Activated T-cell treated with anti-CD3 and anti-CD28 coated beads for 24 hours (primary cell): ENCODE measurements around the gene NXN.
"Not testable (repeated sequence)": the region's sequence is repeated elsewhere in the genome, so short reads cannot be mapped to it uniquely, and the experiment has no call there.

Source experiments
- DNase-seq: peaks from one replicate; pipeline ENCODE4 v3.0.0-alpha.2; 2020; ENCODE audit warnings: low read depth

Gene NXN

DNA sequence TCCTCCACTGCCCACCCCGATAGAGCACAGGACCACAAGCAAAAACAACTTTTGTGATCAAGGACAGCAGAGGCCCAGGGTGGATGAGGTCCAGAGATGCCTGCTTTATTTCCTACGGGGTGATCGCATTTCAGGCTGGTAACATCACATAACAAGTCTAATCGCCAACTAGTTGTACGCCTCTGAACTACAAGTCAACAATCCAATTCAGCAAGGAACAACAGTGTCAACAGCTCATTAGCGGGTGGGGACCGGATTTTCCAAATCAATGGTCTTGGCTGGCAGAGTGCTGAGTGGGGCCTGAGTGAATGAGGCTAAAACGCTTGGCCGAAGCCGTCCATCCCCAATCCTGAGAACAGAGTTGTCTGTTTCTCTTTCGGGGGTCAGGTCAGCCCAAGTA is 180.3 kb downstream of the NXN start:
- DNase-seq, result no peak

DNA sequence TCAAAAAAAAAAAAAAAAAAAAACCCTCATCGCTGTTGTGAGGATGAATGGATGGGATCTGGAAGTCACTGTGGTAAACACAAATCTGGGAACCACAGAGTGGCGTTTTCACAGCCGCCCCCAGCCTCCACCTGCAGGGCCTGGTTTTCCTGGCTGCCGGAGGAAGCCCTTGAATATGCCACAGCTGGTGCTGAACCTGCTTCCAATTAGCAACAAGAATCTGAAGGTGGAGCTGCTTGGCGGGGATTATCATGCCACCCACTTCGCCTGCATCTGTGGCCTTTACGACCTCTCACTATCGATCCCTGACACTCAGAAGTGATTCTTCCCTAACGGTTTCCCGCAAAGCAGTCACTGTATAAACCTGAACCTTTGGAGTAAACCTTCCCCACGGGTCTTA is 181.3 kb downstream of the NXN start:
- DNase-seq, result no peak

DNA sequence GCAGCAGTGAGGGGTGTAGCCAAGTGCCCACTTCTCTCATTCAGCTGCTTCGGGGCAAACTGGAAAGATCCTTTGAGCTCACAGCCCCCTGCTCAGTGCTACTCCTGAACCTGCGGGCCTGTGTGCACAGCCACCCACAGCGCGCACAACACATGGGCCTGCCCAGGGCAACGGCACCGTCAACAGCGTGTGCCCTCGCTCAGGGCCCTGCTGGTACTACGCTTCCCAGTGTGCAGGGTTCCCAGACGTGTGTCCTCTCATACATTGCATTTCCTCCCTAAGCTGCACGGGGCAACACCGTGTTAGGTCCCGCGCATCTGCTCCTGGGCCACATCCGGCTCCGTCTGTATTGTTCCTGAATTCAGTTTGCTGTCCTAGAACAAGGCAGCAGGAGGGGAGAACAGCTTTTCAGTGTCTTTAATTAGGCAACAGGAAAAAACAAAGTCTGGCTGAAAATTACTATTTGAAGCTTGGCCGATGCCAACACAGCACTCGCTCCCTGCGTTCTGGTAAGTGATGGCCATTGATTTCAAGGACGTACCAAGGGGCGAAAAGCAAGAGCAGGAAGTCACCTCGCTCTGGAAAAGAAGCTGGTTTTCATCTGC is 182.2 kb downstream of the NXN start:
- no peak for DNase-seq

DNA sequence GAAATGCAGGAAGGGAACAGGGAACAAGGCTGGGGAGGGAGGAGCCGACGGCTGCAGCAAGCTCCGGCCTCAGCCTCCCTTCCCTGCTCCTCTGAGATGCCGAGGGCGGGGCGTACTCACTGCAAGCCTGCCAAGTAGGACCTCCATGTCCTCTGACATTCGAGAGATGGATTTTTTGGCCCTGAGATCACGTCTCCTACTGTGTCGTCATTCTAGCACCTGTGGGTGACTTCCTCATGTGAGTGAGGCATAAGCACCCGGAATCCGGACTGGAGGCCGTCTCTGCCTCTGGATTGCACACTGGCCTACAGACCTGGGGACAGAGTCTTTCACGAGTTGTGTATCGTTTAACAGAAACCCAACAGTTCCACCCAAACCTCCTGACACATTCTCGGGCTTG is 183.0 kb downstream of the NXN start:
- no peak for DNase-seq

DNA sequence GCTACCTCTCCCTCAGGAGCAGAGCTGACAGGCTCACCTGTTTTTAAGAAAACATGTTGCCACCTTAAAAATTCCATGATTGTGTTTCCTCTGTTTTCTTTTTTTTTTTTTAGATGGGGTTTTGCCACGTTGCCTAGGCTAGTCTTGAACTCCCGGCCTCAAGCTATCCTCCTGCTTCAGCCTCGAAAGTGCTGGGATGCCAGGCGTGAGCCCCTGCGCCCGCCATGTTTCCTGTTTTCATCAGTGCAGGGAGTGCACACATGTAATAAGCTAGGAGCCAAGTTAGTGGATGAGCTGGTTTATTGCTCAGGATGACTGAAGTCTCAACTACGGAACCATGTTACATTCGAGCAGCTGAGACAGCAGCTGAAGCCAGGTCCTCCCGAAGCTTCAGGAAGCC is 183.9 kb downstream of the NXN start:
- no peak for DNase-seq

DNA sequence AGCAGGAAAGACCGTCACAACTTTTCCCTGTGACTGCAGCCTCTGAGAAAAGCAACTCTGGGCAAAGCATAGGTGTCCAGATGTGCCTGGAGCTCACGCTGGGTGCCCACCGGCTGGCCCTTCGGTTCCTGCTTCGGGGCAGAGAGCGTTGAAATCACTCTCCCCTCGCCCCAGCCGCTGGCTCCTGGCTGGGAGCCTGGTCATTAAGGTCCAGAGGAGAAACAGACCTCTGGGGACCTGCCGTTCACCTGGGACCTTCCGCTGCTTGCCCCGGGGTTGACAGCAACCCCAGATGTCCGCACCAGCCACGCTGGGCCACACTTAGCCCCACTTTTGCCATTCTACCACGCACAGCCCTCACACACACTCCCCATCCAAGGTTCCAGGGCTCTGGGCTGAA is 184.3 kb downstream of the NXN start:
- no peak for DNase-seq

DNA sequence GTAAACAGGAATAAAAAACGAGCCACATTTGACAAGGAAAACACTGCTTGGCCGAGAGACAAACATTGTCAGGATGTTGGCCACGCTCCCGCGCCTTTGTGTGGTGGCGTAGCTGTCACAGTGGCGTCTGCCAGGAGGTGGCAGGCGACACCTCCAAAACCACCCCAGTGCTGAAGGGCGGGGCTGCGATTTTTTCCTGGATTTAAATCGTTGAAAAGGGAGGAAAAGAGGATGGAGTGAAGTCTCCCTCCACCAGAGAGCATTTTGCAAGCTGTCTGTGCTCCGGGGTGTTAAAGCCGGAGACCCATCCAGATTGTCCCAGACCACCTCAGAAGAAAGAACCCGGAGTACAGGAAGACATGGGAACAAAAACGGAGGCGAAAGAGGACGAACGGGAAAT is 184.7 kb downstream of the NXN start:
- peak; percentile 19 for DNase-seq

DNA sequence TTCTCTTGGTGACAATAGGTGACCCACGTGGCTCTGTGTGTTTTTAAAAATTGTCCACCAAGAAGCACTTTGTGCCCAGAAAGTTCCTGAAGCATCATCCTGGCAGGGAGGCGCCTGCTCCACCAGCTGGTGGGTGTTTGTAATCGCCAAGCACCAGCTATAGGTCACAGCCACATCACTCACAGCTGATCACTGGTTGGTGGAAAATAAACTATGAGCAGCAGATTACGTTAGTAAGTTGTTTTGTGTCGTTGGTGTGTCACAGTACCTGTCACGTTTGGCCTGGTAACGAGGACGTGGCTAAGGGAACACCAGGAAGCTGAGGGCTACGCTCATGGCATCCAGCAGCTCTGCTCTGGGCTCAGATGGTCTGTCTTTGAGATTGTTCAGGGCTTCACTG is 187.3 kb downstream of the NXN start:
- DNase-seq, result no peak

DNA sequence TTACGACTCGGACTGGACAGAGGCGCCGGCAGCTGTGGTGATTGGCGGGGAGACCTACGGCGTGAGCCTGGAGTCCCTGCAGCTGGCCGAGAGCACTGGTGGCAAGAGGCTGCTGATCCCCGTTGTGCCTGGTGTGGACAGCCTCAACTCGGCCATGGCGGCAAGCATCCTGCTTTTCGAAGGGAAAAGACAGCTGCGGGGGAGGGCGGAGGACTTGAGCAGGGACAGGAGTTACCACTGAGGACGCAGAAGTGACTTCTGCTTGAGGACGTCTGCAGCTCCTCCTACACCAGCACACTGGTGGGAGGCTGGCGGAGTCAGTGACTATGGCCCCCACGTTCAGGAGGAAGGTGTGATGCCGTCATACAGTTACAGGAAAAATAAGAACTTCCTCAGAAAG is 187.7 kb downstream of the NXN start:
- DNase-seq, result no peak

DNA sequence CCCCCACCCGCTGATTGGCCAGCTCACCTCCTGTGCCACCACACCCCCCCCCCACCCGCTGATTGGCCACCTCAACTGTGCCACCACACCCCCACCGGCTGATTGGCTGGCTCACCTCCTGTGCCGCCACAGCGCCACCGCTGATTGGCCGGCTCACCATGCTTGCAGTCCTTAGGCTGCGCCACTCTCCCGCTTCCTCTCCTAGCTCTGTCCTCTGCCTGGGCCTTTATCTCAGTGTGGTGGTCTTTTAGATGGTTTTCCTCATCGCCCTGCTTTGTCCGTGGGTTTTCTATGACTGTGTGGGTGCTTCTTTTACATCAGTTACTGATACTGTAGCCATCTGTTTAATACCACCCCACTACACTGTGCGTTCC is 188.7 kb downstream of the NXN start:
- not testable (repeated sequence) for DNase-seq

DNA sequence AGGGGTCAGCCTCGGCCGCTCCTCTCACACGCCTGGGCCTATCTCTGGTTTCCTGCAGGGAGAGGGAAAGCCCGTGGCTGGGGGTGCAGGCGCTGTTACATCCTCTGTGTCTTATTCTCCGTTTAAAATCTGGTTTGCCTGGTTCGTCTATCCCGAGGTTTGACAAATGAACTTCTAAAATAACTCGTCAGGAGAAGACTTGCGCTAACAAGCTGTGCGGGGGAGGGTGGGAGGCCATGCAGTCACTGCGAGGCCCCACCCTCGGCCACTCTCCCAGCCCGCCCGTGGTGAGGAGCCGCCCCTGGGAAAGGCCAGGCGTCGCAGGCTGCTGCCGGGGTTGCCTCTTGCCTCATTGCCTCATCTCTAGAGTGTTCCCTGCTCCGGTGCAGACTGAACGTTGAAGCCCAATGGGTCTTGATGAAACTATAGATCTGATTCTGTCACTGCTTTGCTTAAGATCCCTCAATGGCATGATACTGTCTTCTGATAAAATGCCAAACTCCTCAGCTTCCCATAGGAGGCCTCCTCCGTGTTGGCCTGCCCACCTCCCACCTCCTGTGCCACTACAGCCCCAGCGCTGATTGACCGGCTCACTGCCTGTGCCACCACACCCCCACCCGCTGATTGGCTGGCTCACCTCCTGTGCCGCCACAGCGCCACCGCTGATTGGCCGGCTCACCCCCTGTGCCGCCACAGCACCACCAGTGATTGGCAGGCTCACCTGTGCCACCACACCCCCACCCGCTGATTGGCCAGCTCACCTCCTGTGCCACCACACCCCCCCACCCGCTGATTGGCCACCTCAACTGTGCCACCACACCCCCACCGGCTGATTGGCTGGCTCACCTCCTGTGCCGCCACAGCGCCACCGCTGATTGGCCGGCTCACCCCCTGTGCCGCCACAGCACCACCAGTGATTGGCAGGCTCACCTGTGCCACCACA is 189.4 kb downstream of the NXN start:
- not testable (repeated sequence) for DNase-seq

DNA sequence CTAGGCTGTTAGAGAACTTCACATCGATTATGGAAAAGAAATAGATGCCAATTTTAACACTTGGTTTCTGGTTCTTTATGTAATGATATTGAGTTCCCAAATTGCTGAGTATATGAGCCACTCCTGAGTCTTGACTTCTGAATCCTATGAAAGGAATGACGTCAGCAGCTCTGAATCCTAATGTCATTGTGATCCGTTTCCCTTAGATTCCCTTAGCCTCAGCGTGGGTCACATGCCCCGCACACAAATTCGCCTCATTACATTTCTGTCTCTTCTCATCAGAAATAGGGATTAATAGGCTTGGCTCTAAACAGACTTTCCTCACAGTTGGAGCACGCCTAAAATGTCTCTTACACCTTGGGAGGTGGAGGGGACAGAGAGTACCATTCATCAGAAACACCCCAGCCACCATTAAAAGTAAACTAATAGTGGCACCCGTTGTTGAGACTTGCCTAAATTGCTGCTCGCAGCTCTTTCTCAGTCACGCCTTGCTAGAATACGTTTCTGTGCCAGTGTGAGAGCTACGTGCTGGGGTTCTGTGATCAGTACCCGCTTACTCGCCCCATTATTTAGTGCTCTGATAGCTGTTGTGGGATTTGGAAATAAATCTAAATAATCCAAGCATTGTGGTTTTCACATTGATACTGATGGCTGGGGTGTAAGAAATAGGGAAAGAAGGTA is 190.3 kb downstream of the NXN start:
- DNase-seq, result no peak

DNA sequence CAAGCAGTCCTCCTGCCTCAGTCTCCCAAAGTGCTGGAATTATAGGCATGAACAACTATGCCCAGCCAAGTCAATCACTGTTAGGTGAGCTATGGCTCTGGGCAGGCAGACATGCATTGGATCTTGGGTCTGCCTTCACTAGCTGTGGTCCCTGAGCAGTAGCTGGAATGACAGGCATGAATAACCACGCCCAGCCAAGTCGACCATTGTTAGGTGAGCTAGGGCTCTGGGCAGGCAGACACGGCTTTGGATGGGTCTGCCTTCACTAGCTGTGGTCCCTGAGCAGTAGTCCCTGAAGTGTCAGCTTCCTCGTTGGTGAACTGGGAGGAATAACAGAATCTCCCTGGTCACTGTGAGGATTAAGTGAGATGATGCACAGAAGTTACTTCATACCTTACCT is 191.0 kb downstream of the NXN start:
- DNase-seq, result no peak

DNA sequence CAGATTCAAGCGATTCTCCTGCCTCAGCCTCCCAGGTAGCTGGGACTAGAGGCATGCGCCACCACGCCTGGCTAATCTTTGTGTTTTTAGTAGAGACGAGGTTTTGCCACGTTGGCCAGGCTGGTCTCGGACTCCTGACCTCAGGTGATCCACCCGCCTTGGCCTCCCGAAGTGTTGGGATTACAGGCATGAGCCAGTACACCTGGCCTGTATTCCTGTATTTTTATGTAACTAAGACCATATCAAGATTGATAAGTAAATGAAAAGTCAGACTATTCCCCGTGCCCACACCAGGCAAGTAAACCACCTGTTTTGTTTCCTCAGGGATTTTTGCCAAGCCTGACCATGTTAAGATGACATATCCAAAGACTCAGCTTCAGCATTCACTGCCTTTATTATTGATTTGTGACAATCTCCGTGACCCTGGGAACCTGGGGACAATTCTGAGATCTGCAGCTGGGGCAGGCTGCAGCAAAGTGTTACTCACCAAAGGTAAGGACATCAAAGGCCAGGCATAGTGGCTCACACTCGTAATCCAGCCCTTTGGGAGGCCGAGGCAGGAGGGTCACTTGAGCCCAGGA is 191.8 kb downstream of the NXN start:
- no peak for DNase-seq

DNA sequence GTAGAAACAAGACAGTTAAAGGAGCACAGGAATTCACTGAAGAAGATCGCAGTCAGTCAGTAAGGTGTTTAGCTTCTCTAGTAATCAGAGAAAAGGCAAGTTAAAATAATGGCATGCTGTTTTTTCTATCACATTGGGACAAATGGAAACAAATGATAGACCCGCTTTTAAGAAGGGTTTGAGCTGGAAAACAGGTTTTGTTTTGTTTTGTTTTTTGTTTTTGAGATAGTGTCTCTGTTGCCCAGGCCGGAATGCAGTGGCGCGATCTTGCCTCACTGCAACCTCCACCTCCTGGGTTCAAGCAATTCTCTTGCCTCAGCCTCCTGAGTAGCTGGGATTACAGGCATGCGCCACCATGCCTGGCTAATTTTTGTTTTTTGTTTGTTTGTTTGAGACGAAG is 193.7 kb downstream of the NXN start:
- DNase-seq, result not testable (repeated sequence)

DNA sequence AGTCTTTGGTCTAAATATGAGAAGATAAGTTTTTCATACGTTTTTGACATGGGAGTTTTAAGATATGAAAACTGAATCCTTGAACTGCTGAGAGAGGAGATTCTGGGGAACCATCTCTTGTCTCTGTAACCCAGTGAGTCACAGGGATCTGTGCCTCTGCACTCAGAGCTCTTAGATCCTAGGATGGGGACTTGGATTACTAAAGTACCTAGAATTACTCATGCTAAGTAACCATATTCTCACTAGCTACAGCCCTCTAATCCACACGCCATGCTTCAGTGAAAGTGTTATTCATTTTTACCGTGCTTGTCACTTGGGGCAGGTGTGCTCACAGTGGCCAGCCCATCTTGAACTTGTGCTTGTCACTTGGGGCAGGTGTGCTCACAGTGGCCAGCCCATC is 195.4 kb downstream of the NXN start:
- DNase-seq, result no peak

DNA sequence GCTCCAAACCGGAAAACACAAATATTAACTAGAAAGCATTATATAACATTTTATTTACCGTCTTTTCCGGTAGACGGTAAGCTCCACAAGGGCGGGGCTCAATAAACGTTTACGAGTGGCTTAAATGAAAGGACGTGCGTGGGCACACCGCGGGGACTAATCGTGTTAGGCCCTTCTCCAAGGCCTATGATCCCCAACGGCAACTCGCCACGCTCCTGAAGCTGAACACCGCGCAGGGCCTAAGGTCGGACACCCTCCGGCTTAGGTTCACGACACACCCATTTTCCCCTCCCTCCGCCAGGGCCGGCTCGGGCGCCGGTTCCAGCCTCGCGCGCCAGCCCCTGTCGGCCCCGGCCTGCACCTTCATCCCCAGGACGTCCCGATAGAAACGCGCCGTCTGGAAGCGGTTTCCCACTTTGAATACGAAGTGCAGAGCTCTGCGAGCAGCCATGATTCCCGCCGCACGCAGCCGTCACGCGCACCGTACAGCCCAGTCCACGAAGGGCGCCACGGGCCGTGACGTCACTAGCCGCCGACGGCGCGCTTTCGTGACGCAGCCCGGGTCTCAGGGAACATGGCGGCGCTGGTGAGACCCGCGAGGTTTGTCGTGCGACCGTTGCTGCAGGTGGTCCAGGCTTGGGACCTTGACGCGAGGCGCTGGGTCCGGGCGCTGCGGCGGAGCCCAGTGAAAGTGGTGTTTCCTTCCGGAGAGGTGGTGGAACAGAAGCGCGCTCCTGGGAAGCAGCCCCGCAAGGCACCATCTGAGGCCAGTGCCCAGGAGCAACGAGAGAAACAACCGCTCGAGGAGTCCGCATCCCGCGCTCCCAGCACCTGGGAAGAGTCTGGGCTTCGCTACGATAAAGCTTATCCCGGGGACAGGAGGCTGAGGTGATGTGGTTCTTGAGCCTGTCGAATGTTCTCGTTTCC is 197.5 kb downstream of the NXN start, which contains the start of the genes GLOD4 and MRM3:
Gene GLOD4, minus strand, starts transcription at position 476 of the 927 bp plus-strand sequence. Its CDS starts 25 bp downstream, at position 451.
Gene MRM3, plus strand, starts transcription at position 549 of the 927 bp plus-strand sequence. Its CDS starts 26 bp downstream, at position 575.
- peak; percentile 93 for DNase-seq

DNA sequence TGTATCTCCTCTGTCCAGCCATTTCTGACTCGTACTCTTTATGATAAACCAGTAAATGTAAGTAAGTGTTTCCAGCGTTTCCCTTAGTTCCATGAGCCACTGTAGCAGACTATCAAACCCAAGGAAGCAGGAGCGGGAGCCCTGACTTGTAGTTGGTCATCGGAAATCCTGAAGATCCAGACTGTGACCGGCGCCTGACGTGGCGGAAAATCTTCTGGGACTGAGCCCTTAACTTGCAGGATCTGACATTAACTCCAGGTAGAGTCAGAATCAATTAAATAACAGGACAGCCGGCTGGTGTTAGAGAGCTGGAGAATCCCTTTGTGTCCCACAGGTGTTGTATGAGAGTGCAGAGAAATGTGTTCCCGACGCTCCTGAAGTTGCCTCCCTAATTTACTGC is 201.5 kb downstream of the NXN start:
- DNase-seq, result no peak

DNA sequence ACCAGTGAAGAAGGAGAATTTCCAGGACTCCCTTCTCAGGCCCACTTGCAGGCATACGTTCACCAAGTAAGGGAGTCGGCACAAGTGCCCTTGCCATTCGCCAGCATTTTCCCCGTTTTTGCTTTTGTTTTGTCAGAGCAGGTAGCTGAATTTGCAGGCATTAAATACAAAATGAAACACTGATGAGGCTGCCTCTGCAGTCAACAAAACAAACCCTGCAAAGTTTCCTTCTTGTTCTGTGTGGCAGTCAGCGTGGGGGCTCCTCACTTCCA is 205.3 kb downstream of the NXN start:
- no peak for DNase-seq

DNA sequence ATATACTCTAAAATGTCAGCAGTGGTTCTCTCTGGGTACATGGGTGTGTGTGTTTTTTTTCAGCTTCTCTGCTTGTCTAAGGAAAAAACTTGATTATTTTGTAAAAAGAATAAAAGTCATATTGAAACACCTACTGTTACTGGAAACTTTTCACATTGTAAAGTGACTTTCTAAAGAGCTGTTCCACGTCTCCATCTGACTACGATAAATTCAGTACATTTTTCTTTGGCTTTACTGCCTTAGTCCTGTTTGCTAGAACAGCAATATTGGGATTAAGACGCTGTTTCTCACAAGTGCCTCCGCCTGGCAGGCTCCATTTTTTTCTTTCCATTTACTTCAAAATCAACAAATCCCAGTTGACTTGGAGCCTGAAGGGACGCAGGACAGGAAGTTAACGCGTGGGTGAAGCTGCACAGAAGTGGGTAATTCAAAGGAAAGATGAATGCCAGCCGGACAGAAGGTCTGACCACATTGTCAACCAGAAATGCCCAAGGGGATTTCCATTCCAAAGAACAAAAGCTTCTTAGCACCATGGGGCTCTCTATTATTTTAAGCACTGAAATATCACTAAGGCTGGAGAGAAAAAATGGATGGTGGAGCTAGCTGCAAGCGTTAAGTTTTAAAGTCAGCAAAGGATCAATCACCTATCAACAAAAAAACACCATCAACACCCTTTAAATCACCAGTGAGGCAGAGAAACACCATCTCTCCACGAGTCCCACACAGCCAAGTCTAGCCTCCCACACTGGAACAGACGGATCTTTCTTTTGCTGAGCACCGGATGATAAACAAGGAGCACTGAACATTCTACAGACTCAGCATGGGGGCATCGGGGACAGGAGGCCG is 205.9 kb downstream of the NXN start:
- no peak for DNase-seq

DNA sequence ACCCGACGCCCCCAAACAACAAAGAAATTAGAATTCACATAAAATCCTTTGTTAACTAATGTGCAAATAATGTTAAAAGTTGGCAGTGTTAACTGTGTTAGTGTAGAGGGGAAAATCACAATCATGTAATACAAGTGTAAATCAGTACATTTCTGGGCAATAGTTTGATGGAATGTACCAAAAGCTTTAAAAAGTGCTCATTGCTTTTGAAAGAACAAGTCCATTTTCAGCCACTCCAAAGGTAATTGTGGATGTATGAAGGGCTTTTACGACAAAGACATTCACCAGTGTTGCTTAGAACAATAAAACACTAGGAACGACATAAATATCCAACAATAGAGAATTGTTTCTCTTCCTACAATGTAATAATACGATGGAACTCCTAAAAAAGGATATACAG is 206.6 kb downstream of the NXN start:
- DNase-seq, result no peak
